Memory B cell (primary cell): ENCODE results near the gene CDYL.

Experiments
- ATAC-seq: fragments of 150-1000 bp; cut with Tn5 transposase; 2 replicates; pipeline ENCODE4 v1.10.0; 2021; ENCODE audit warnings: low read depth, mild to moderate bottlenecking, moderate library complexity
- DNase-seq, 2 donors: peaks; one replicate each; pipeline ENCODE4 v3.0.0; 2022; ENCODE audit warnings: low spot score in 2 of 2
- H3K27ac Mint-ChIP-seq: one replicate; pipeline ENCODE4 v1.8.0; 2022; ENCODE audit warnings: mild to moderate bottlenecking, moderate library complexity, mixed read lengths
- H3K27me3 Mint-ChIP-seq: one replicate; pipeline ENCODE4 v1.8.0; 2022; ENCODE audit warnings: mixed read lengths
- H3K36me3 Mint-ChIP-seq: one replicate; pipeline ENCODE4 v1.8.0; 2022; ENCODE audit warnings: mild to moderate bottlenecking, mixed read lengths
- H3K4me1 Mint-ChIP-seq: one replicate; pipeline ENCODE4 v1.8.0; 2022; ENCODE audit warnings: mixed read lengths
- H3K4me3 Mint-ChIP-seq: one replicate; pipeline ENCODE4 v1.8.0; 2022; ENCODE audit warnings: mild to moderate bottlenecking, moderate library complexity, mixed read lengths
- H3K9me3 Mint-ChIP-seq: one replicate; pipeline ENCODE4 v1.8.0; 2022; ENCODE audit warnings: mixed read lengths

The CDYL gene

GRCh38 chr6:4803343-4803744 is 27.1 kb downstream of the CDYL start:
- H3K27me3 Mint-ChIP-seq, result no peaks in the 10 kb centered on the region
- peaks cover 46% of the 10 kb centered on the region for H3K4me1 Mint-ChIP-seq
- peaks cover 5% of the 10 kb centered on the region for H3K9me3 Mint-ChIP-seq
- H3K4me3 Mint-ChIP-seq, result peak overlapping the region; percentile 67
- peaks cover 4% of the 10 kb centered on the region for H3K36me3 Mint-ChIP-seq
- no peak for ATAC-seq
- H3K27ac Mint-ChIP-seq, result peak overlapping the region; percentile 33
- DNase-seq, result no peak

- Mint-ChIP-seq H3K4me1 (peaks cover 44% of the 10 kb centered on the region), H3K36me3 (peaks cover 3% of the 10 kb centered on the region), H3K9me3 (peaks cover 5% of the 10 kb centered on the region), H3K4me3 (no peak overlapping the region), H3K27me3 (no peaks in the 10 kb centered on the region), H3K27ac (peak overlapping the region; percentile 53)
- ATAC-seq (no peak), DNase-seq (no peak)
Measured at GRCh38 chr6:4804095-4804494, 27.9 kb downstream of the CDYL start.

GRCh38 chr6:4805553-4806336 is 29.5 kb downstream of the CDYL start:
- ATAC-seq (no peak), DNase-seq (no peak)
- Mint-ChIP-seq H3K27me3 (no peaks in the 10 kb centered on the region), H3K4me3 (no peak overlapping the region), H3K4me1 (peaks cover 50% of the 10 kb centered on the region), H3K36me3 (peaks cover 8% of the 10 kb centered on the region), H3K27ac (no peak overlapping the region), H3K9me3 (peaks cover 4% of the 10 kb centered on the region)

- Mint-ChIP-seq H3K9me3 (peaks cover 4% of the 10 kb centered on the region), H3K27me3 (no peaks in the 10 kb centered on the region), H3K27ac (no peak overlapping the region), H3K36me3 (peaks cover 8% of the 10 kb centered on the region), H3K4me1 (peaks cover 48% of the 10 kb centered on the region), H3K4me3 (no peak overlapping the region)
- DNase-seq (no peak), ATAC-seq (no peak)
Measured at GRCh38 chr6:4806337-4806725, 30.1 kb downstream of the CDYL start.

- Mint-ChIP-seq H3K27ac (no peak overlapping the region), H3K9me3 (peaks cover 3% of the 10 kb centered on the region), H3K4me3 (no peak overlapping the region), H3K4me1 (peaks cover 45% of the 10 kb centered on the region), H3K36me3 (peaks cover 9% of the 10 kb centered on the region), H3K27me3 (no peaks in the 10 kb centered on the region)
- no peak for DNase-seq
- ATAC-seq, result no peak
Measured at GRCh38 chr6:4806791-4807190, 30.6 kb downstream of the CDYL start.

- no peak overlapping the region for H3K27ac Mint-ChIP-seq
- DNase-seq (no peak), ATAC-seq (no peak)
- H3K27me3 Mint-ChIP-seq, result no peaks in the 10 kb centered on the region
- peaks cover 3% of the 10 kb centered on the region for H3K9me3 Mint-ChIP-seq
- peaks cover 10% of the 10 kb centered on the region for H3K36me3 Mint-ChIP-seq
- peaks cover 42% of the 10 kb centered on the region for H3K4me1 Mint-ChIP-seq
- no peak overlapping the region for H3K4me3 Mint-ChIP-seq
Measured at GRCh38 chr6:4808396-4808795, 32.2 kb downstream of the CDYL start.

GRCh38 chr6:4809999-4810918 is 34.1 kb downstream of the CDYL start:
- Mint-ChIP-seq H3K4me3 (no peak overlapping the region), H3K27ac (no peak overlapping the region), H3K27me3 (no peaks in the 10 kb centered on the region), H3K36me3 (peaks cover 10% of the 10 kb centered on the region), H3K9me3 (peaks cover 3% of the 10 kb centered on the region), H3K4me1 (peaks cover 44% of the 10 kb centered on the region)
- no peak for ATAC-seq
- no peak for DNase-seq

GRCh38 chr6:4812068-4812467 is 35.9 kb downstream of the CDYL start:
- Mint-ChIP-seq H3K27ac (peak overlapping the region; percentile 46), H3K36me3 (peaks cover 10% of the 10 kb centered on the region), H3K9me3 (peaks cover 3% of the 10 kb centered on the region), H3K27me3 (no peaks in the 10 kb centered on the region), H3K4me1 (peaks cover 42% of the 10 kb centered on the region), H3K4me3 (peak overlapping the region; percentile 54)
- DNase-seq, result no peak
- ATAC-seq, result no peak

GRCh38 chr6:4813055-4813454 is 36.9 kb downstream of the CDYL start:
- Mint-ChIP-seq H3K27me3 (no peaks in the 10 kb centered on the region), H3K27ac (peak overlapping the region; percentile 16), H3K9me3 (peaks cover 3% of the 10 kb centered on the region), H3K36me3 (peaks cover 10% of the 10 kb centered on the region), H3K4me3 (no peak overlapping the region), H3K4me1 (peaks cover 41% of the 10 kb centered on the region)
- ATAC-seq (no peak), DNase-seq (no peak)

GRCh38 chr6:4814212-4814611 is 38.0 kb downstream of the CDYL start:
- ATAC-seq (peak; percentile 62), DNase-seq (no peak)
- Mint-ChIP-seq H3K36me3 (peaks cover 10% of the 10 kb centered on the region), H3K27ac (no peak overlapping the region), H3K27me3 (no peaks in the 10 kb centered on the region), H3K4me1 (peaks cover 44% of the 10 kb centered on the region), H3K4me3 (no peak overlapping the region), H3K9me3 (peaks cover 3% of the 10 kb centered on the region)

- Mint-ChIP-seq H3K9me3 (peaks cover under 1% of the 10 kb centered on the region), H3K4me1 (peaks cover 47% of the 10 kb centered on the region), H3K36me3 (peaks cover 7% of the 10 kb centered on the region), H3K4me3 (no peak overlapping the region), H3K27me3 (no peaks in the 10 kb centered on the region), H3K27ac (no peak overlapping the region)
- DNase-seq, result no peak
- no peak for ATAC-seq
Measured at GRCh38 chr6:4814987-4815386, 38.8 kb downstream of the CDYL start.

- ATAC-seq (no peak), DNase-seq (no peak)
- Mint-ChIP-seq H3K4me3 (no peak overlapping the region), H3K4me1 (peaks cover 48% of the 10 kb centered on the region), H3K27me3 (no peaks in the 10 kb centered on the region), H3K27ac (no peak overlapping the region), H3K9me3 (no peaks in the 10 kb centered on the region), H3K36me3 (peaks cover 3% of the 10 kb centered on the region)
Measured at GRCh38 chr6:4815584-4815983, 39.4 kb downstream of the CDYL start.

- Mint-ChIP-seq H3K4me3 (no peak overlapping the region), H3K9me3 (no peaks in the 10 kb centered on the region), H3K27me3 (no peaks in the 10 kb centered on the region), H3K4me1 (peaks cover 46% of the 10 kb centered on the region), H3K27ac (no peak overlapping the region), H3K36me3 (peaks cover 2% of the 10 kb centered on the region)
- no peak for DNase-seq
- no peak for ATAC-seq
Measured at GRCh38 chr6:4816904-4817303, 40.7 kb downstream of the CDYL start.

GRCh38 chr6:4817551-4817950 is 41.3 kb downstream of the CDYL start:
- Mint-ChIP-seq H3K4me3 (no peak overlapping the region), H3K27me3 (no peaks in the 10 kb centered on the region), H3K27ac (no peak overlapping the region), H3K36me3 (peaks cover 2% of the 10 kb centered on the region), H3K4me1 (peaks cover 42% of the 10 kb centered on the region), H3K9me3 (no peaks in the 10 kb centered on the region)
- DNase-seq (no peak), ATAC-seq (no peak)
